Brain microvascular endothelial cell (primary cell): ENCODE measurements around the gene USP12.

Experiments
- DNase-seq: peaks from one replicate; pipeline ENCODE4 v3.0.0-alpha.2; 2020
- H3K27ac ChIP-seq: fragments of 250-450 bp; sonication (Bioruptor Pico); 2 replicates; pipeline ENCODE4 v1.5.1; 2020; ENCODE audit warnings: mild to moderate bottlenecking, moderate library complexity
- H3K27me3 ChIP-seq: fragments of 250-450 bp; sonication (Bioruptor Pico); replicated peaks from 2 replicates; pipeline ENCODE4 v1.5.1; 2020; ENCODE audit warnings: mild to moderate bottlenecking
- H3K36me3 ChIP-seq: fragments of 250-450 bp; sonication (Bioruptor Pico); replicated peaks from 2 replicates; pipeline ENCODE4 v1.5.1; 2020; ENCODE audit warnings: mild to moderate bottlenecking
- H3K4me3 ChIP-seq: 2 replicates; pipeline ENCODE4 v1.5.1; 2011; ENCODE audit warnings: low read depth, mild to moderate bottlenecking, control low read depth, low read length, moderate library complexity
- CTCF ChIP-seq: IDR thresholded peaks from 2 replicates; pipeline ENCODE4 v1.5.1; 2011; ENCODE audit warnings: low read depth, mild to moderate bottlenecking, moderate library complexity, low read length, control low read depth, inconsistent platforms; ENCODE audit errors: missing control alignments
- in situ Hi-C: cut with HindIII; loops from 2 replicates; pipeline ENCODE4 v1.10.0; 2017; ENCODE audit warnings: low sequenced_read_pairs, low pct_ligation_motif_present

The USP12 gene

GRCh38 chr13:27091451-27091850 lies 80.2 kb downstream of the USP12 start:
- in situ Hi-C loops, result no loop called here
- no peaks in the 10 kb centered on the region for H3K36me3 ChIP-seq
- DNase-seq, result no peak
- no peak overlapping the region for H3K27ac ChIP-seq
- no peak for TF ChIP-seq CTCF
- H3K4me3 ChIP-seq, result no peak overlapping the region
- no peaks in the 10 kb centered on the region for H3K27me3 ChIP-seq

GRCh38 chr13:27088619-27089018 lies 83.0 kb downstream of the USP12 start:
- H3K27ac ChIP-seq, result no peak overlapping the region
- no peaks in the 10 kb centered on the region for H3K36me3 ChIP-seq
- H3K4me3 ChIP-seq, result no peak overlapping the region
- H3K27me3 ChIP-seq, result no peaks in the 10 kb centered on the region
- in situ Hi-C loops, result no loop called here
- TF ChIP-seq CTCF, result no peak
- DNase-seq, result no peak

- in situ Hi-C loops, result no loop called here
- TF ChIP-seq CTCF, result no peak
- Histone ChIP-seq H3K4me3 (no peak overlapping the region), H3K27me3 (no peaks in the 10 kb centered on the region), H3K27ac (no peak overlapping the region), H3K36me3 (no peaks in the 10 kb centered on the region)
- no peak for DNase-seq
Measured at GRCh38 chr13:27086599-27087265, 84.9 kb downstream of the USP12 start.

GRCh38 chr13:27083183-27083582 lies 88.4 kb downstream of the USP12 start:
- peaks cover 8% of the 10 kb centered on the region for H3K36me3 ChIP-seq
- no peak for TF ChIP-seq CTCF
- no peak overlapping the region for H3K27ac ChIP-seq

GRCh38 chr13:27081893-27082679 lies 89.5 kb downstream of the USP12 start:
- in situ Hi-C loops, result no loop called here
- no peaks in the 10 kb centered on the region for H3K27me3 ChIP-seq
- no peak for DNase-seq

More at GRCh38 chr13:27083183-27083582, 88.4 kb downstream of the USP12 start:
- H3K4me3 ChIP-seq, result no peak overlapping the region
- no peaks in the 10 kb centered on the region for H3K27me3 ChIP-seq
- DNase-seq, result no peak
- in situ Hi-C loops, result no loop called here

More at GRCh38 chr13:27081893-27082679, 89.5 kb downstream of the USP12 start:
- Histone ChIP-seq H3K27ac (no peak overlapping the region), H3K36me3 (peaks cover 8% of the 10 kb centered on the region), H3K4me3 (no peak overlapping the region)
- no peak for TF ChIP-seq CTCF
